Epithelial cell of esophagus (primary cell): ENCODE data around the gene HOXB4.

Source experiments
- DNase-seq: peaks from one replicate; pipeline ENCODE4 v3.0.0; 2010; ENCODE audit warnings: low read depth
- H3K4me3 ChIP-seq: 2 replicates; pipeline ENCODE4 v1.5.1; 2011; ENCODE audit warnings: mild to moderate bottlenecking, low read length, control low read depth
- TF ChIP-seq, protein P1 (sequence below): IDR thresholded peaks from 2 replicates; pipeline ENCODE4 v1.5.1; 2011; ENCODE audit warnings: low read depth, mild to moderate bottlenecking, low read length, control low read depth, inconsistent platforms; ENCODE audit not compliant: insufficient read depth; ENCODE audit errors: missing control alignments

The HOXB4 gene

GRCh38 chr17:48609759-48610281 is 31.7 kb upstream of the HOXB4 start:
- H3K4me3 ChIP-seq, result no peak overlapping the region
- TF ChIP-seq, protein P1, sequence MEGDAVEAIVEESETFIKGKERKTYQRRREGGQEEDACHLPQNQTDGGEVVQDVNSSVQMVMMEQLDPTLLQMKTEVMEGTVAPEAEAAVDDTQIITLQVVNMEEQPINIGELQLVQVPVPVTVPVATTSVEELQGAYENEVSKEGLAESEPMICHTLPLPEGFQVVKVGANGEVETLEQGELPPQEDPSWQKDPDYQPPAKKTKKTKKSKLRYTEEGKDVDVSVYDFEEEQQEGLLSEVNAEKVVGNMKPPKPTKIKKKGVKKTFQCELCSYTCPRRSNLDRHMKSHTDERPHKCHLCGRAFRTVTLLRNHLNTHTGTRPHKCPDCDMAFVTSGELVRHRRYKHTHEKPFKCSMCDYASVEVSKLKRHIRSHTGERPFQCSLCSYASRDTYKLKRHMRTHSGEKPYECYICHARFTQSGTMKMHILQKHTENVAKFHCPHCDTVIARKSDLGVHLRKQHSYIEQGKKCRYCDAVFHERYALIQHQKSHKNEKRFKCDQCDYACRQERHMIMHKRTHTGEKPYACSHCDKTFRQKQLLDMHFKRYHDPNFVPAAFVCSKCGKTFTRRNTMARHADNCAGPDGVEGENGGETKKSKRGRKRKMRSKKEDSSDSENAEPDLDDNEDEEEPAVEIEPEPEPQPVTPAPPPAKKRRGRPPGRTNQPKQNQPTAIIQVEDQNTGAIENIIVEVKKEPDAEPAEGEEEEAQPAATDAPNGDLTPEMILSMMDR, result no peak
- no peak for DNase-seq

GRCh38 chr17:48609033-48609432 is 30.9 kb upstream of the HOXB4 start:
- DNase-seq, result no peak
- TF ChIP-seq, protein P1, result no peak
- no peak overlapping the region for H3K4me3 ChIP-seq

GRCh38 chr17:48608494-48608834 is 30.3 kb upstream of the HOXB4 start:
- H3K4me3 ChIP-seq, result no peak overlapping the region
- DNase-seq, result no peak
- TF ChIP-seq, protein P1, result no peak

DNA sequence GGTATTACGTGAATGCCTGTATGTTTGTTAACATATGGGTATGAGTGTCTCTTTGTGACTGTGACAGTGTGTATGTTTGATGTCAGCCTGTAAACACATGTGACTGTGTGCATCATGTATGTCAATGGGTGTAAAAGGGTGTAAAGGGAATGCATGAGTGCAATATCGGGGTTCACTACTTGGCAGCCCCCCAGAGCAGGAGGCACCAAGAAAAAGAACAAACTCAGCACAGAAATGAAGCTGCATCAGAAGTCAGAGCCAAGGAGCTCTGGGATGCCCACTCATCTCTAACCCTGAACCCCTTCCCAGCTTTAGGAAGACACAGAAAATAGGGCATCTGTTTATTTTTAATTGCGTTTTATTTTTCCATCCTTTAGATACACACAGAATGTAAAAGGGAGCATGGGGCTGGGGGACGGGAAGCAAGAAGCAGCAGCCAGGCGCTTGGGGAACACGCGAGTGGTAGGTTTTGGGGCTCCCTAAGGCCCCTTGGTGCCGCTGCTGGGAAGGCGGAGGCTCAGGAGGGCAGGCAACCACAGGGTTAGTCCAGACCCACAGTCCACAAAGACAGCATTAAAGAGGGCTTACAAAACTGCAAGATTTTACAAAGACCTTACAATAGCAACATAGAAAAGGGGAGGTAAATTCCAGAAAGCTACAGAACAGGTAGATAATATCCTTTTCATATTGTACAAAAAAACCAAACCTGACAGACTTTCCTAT is 28.9 kb upstream of the HOXB4 start:
- DNase-seq, result no peak
- no peak overlapping the region for H3K4me3 ChIP-seq
- TF ChIP-seq, protein P1, result no peak

GRCh38 chr17:48605991-48606891 is 28.1 kb upstream of the HOXB4 start:
- TF ChIP-seq, protein P1, result no peak
- no peak for DNase-seq
- H3K4me3 ChIP-seq, result no peak overlapping the region

GRCh38 chr17:48605409-48605919 is 27.3 kb upstream of the HOXB4 start:
- H3K4me3 ChIP-seq, result no peak overlapping the region

More at GRCh38 chr17:48605409-48605919, 27.3 kb upstream of the HOXB4 start:
- no peak for DNase-seq
- TF ChIP-seq, protein P1, result no peak
